ENCODE data around the gene NLGN1.

The NLGN1 gene

DNA sequence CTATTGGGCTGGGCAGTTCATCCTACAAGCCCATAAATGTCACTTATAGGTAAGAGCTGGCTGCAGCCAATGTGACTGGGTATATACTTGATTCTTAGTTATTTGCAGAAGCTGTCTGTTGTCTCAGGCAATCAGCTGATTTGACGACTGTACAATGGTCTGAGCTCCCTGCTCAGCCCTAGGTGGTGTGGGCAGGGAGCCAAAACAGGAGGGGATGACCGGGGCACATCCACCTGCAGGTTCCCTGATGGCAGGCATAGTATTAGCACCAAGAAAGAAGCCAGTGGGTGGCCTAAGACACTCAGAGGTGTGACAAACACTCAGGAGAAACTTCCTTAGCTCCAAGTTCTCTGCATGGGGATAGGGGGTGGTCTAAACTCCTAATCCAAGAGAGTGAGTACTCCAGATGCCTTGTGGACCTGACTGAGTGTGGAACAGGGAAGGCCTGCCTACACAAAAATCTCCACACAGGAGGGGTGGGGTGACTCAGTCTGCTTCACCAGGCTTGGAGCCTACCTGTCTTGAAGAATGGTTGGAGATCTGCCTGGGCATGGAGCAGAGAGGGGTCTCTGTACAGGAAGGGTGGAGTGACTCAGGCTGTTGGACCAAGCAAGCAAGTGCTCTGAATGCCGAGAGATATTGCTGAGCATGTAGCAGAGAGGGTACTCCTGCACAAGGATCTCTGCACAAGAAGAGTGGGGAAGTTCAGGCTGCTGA is 771.2 kb downstream of the NLGN1 start:
- Mint-ChIP-seq H3K27ac (no peak overlapping the region), H3K4me1 (ENCODE audit: low read depth) (no peaks in the 10 kb centered on the region), H3K4me3 (no peak overlapping the region), H3K9me3 (peaks cover 19% of the 10 kb centered on the region), H3K27me3 (no peaks in the 10 kb centered on the region), H3K36me3 (ENCODE audit: low read depth) (no peaks in the 10 kb centered on the region)

DNA sequence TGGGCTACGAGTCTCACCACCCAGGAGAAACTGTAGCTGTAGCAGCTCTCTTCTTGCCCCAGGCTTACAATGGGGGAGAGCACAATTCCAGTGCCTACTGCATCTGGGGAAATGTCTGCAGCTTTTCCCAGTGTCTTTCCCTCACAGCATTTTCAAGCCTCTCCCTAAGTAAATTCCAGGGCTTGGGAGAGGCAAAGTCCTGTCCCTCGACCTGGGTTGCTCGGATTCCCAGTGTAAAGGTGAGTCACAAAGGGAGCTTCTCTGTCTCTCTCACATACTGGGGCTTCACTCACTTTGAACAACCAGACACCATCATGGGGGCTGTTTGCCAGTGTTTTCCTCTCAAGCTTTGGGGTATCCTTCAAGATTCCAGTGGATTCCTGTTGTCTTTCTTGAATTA is 772.2 kb downstream of the NLGN1 start:
- Mint-ChIP-seq H3K27ac (no peak overlapping the region), H3K4me1 (ENCODE audit: low read depth) (no peaks in the 10 kb centered on the region), H3K36me3 (ENCODE audit: low read depth) (no peaks in the 10 kb centered on the region), H3K9me3 (peaks cover 16% of the 10 kb centered on the region), H3K27me3 (no peaks in the 10 kb centered on the region), H3K4me3 (no peak overlapping the region)

DNA sequence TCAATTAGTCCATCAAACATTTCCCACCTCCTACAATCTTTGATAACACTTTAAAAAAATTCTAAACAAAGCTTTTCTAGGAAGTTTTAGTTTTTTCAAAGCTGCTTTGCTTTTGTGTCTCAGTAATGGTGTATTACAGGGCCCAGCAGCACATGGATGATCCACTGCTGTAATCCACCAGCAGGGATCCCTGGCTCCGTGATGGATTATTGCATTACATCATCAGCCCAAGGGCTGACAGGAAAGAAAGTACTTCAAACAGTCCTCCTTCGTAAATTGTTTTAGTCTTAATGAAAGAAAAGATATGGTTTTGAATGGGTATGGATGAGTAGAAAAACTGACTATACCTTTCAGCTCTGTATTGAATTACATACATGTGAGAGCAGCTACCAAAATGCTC is 772.7 kb downstream of the NLGN1 start:
- Mint-ChIP-seq H3K9me3 (peaks cover 11% of the 10 kb centered on the region), H3K4me3 (no peak overlapping the region), H3K27me3 (no peaks in the 10 kb centered on the region), H3K27ac (no peak overlapping the region), H3K4me1 (ENCODE audit: low read depth) (no peaks in the 10 kb centered on the region), H3K36me3 (ENCODE audit: low read depth) (no peaks in the 10 kb centered on the region)

DNA sequence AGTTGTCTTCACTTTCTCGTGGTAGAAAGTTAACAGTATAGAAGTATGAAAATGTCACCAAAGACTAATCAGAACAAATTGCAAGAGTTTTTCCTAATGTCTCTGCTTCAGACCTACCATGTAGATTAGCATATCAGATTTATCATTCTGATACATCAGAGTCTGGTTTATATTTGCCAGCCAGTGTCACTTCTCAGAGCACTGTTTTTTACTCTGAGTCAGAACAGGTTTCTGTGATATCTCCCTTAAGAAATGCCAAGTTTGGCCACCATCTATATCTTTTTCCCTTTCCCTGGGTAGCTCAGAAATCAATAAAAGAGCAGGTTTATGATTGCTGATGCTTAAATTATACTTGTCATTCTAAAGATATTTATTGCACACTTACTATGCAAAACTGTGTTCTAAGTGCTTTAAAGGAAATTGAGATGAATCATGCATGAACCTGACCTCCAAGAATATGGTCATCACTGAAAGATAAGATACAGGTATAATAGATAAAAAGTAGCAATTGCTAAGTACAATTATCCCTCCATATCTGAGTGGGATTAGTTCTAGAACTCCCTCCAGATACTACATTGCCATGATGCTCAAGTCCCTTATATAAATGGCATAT is 788.9 kb downstream of the NLGN1 start:
- Mint-ChIP-seq H3K27me3 (no peaks in the 10 kb centered on the region), H3K27ac (no peak overlapping the region), H3K4me3 (no peak overlapping the region), H3K9me3 (no peaks in the 10 kb centered on the region), H3K4me1 (ENCODE audit: low read depth) (no peaks in the 10 kb centered on the region), H3K36me3 (ENCODE audit: low read depth) (no peaks in the 10 kb centered on the region)

DNA sequence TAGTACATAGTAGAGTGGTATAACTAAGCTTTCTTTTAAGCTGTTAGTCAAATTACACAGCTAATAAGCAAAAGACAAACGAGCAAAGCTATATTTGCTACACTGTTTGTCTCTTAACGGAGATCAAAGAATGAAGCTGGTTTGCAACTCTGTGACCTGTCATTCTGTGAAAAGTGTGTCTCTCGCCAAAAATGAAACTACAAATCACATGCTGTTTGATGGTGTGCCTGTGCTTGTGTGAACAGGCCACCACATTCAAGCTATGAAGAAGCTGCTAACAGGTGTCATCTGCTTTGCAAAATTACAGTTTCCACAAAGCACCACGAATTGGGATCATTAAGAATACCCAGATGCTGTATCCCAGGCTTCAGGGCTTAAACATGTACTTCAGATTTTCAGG is 793.8 kb downstream of the NLGN1 start:
- Mint-ChIP-seq H3K4me1 (ENCODE audit: low read depth) (no peaks in the 10 kb centered on the region), H3K4me3 (no peak overlapping the region), H3K9me3 (no peaks in the 10 kb centered on the region), H3K36me3 (ENCODE audit: low read depth) (no peaks in the 10 kb centered on the region), H3K27me3 (no peaks in the 10 kb centered on the region), H3K27ac (no peak overlapping the region)

DNA sequence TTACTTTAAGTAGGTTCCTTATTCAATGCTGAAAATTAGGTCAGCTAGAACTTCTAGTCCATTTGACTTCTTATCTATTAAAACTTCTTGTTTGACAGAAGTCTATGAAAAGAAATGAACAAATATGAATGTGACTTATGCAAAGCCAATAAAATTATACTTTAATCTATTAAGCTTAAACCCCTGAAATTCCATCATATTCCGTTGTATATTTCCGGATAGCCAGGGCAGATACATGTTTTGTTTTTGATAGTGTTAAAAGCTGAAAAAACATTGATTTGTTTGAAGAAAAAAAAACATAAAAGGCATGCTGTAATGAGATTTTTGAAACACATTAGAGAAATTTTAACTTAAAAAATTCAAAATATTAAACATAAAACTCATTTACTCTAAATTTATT is 794.4 kb downstream of the NLGN1 start:
- Mint-ChIP-seq H3K4me3 (no peak overlapping the region), H3K27ac (no peak overlapping the region), H3K9me3 (no peaks in the 10 kb centered on the region), H3K27me3 (no peaks in the 10 kb centered on the region), H3K36me3 (ENCODE audit: low read depth) (no peaks in the 10 kb centered on the region), H3K4me1 (ENCODE audit: low read depth) (no peaks in the 10 kb centered on the region)

DNA sequence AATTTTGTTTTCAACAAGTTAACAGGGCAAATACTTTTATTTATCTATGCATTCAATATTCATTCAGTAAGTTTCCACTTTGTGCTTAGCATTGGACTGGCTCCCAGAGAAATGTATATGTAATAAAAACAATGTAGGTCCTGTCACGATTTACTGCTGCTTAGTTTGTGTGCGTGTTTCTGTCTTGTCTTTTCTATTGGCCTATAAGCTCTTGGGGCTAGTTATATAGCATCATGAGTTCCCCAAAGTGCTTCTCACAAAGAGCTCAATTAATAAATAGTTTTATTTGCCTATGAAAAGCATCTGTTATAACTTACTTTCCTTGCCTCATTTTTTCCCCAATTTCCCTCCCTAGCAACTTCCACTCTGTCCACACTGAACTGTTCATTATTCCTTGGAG is 794.9 kb downstream of the NLGN1 start:
- Mint-ChIP-seq H3K36me3 (ENCODE audit: low read depth) (no peaks in the 10 kb centered on the region), H3K27me3 (no peaks in the 10 kb centered on the region), H3K4me3 (no peak overlapping the region), H3K27ac (no peak overlapping the region), H3K4me1 (ENCODE audit: low read depth) (no peaks in the 10 kb centered on the region), H3K9me3 (no peaks in the 10 kb centered on the region)

DNA sequence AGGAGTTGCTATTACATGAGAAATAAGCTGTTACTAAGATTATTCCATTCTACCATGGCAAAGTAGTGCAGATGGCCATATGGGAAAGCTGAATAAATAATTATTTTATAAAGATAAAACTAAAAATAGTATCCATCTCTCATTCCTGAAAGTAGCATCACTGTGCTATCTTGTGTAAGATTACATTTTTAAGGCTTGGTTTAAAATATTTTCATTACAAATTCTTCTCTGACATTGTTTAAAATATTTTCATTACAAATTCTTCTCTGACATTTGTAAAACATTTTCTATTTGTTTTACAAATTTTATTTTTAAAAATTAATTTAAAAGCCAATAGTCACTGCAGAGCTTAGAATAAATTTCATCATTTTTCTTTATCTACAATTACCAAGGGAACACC is 796.1 kb downstream of the NLGN1 start:
- Mint-ChIP-seq H3K36me3 (ENCODE audit: low read depth) (no peaks in the 10 kb centered on the region), H3K9me3 (no peaks in the 10 kb centered on the region), H3K4me1 (ENCODE audit: low read depth) (no peaks in the 10 kb centered on the region), H3K27me3 (no peaks in the 10 kb centered on the region), H3K27ac (no peak overlapping the region), H3K4me3 (no peak overlapping the region)

DNA sequence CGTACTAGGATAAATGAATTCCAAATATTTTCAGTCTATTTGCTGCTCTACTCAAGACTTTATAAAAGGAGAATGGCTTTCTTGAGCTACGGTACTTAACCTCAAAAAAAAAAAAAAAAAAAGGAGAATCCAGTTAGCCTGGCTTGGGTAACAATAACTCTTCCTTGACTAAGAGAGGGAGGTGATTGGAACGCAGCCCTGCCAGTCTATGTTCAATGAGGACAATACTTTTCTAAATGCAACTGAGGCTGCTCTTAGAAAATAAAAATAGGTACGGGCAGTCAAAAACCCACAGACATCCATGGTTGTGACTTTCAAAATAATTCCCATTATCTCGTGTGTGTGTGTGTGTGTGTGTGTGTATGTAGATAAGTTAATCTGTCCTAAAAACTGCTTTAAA is 799.9 kb downstream of the NLGN1 start:
- Mint-ChIP-seq H3K4me3 (no peak overlapping the region), H3K4me1 (ENCODE audit: low read depth) (no peaks in the 10 kb centered on the region), H3K27ac (no peak overlapping the region), H3K9me3 (peaks cover 10% of the 10 kb centered on the region), H3K36me3 (ENCODE audit: low read depth) (no peaks in the 10 kb centered on the region), H3K27me3 (no peaks in the 10 kb centered on the region)

DNA sequence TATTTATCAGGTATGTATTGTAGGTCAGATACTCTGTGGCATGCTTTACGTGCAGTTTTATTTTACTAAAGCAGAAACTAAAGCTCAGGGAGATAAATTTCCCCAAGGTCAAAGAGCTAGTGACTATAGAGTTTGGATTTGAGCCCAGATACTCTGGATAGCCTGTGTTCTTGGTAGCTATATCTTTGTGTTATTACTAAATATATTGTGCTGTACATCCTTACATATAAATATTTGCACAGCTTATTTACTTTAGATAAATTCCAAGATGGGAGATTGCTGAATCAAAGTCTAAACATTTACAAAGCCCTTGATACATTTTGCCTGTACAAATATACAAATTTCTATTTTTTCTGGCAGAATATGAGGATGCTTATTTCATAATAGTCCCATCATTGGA is 800.7 kb downstream of the NLGN1 start:
- no peak overlapping the region for H3K4me3 Mint-ChIP-seq

DNA sequence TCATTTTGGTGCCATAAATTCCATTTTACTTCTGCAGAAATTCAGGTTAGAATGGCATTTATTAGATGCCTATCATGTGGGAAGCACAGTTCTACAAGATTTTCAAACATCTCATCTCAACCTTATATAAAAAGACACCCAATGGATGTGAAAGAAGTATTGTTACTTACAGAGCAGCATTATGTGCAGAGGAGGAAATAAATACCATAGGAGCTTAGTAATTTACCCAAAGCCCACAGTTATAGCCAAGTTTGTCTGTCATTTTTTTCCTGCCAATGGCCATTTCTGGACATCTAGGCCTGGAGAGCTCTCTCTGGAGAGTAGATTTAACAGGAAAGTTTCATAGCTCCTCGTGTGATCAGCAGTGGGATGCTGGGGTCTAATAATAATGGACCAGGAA is 802.2 kb downstream of the NLGN1 start:
- H3K4me3 Mint-ChIP-seq: no peak overlapping the region
- no peaks in the 10 kb centered on the region for H3K4me1 Mint-ChIP-seq (ENCODE audit: low read depth)
- no peaks in the 10 kb centered on the region for H3K36me3 Mint-ChIP-seq (ENCODE audit: low read depth)
- H3K27me3 Mint-ChIP-seq: no peaks in the 10 kb centered on the region
- no peak overlapping the region for H3K27ac Mint-ChIP-seq
- H3K9me3 Mint-ChIP-seq: peaks cover 10% of the 10 kb centered on the region

More for the DNA sequence above, 800.7 kb downstream of the NLGN1 start:
- no peak overlapping the region for H3K27ac Mint-ChIP-seq
- H3K9me3 Mint-ChIP-seq: peaks cover 10% of the 10 kb centered on the region
- H3K36me3 Mint-ChIP-seq (ENCODE audit: low read depth): no peaks in the 10 kb centered on the region
- no peaks in the 10 kb centered on the region for H3K4me1 Mint-ChIP-seq (ENCODE audit: low read depth)
- H3K27me3 Mint-ChIP-seq: no peaks in the 10 kb centered on the region

DNA sequence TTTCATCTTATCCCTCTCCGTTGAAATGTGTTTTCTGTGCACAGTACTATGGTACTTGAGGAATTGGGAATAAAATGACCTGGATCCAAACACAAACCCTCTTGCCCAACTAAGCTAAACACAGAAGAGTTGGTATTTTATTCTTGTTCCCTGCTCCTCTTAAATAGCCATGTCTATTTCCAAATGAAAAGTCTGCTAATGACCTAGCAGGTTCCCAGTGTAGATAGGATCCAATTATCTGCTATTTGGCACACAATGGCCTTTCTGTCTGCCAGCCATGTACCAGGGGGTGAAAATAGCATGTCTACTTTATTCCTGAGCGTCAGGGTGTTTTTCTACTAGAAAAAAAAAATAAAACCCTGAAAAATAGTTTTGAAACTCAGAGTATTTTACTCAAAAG is 804.6 kb downstream of the NLGN1 start:
- no peak overlapping the region for H3K4me3 Mint-ChIP-seq
- H3K4me1 Mint-ChIP-seq (ENCODE audit: low read depth): no peaks in the 10 kb centered on the region
- no peaks in the 10 kb centered on the region for H3K36me3 Mint-ChIP-seq (ENCODE audit: low read depth)
- H3K9me3 Mint-ChIP-seq: peaks cover 10% of the 10 kb centered on the region
- no peak overlapping the region for H3K27ac Mint-ChIP-seq
- H3K27me3 Mint-ChIP-seq: no peaks in the 10 kb centered on the region

DNA sequence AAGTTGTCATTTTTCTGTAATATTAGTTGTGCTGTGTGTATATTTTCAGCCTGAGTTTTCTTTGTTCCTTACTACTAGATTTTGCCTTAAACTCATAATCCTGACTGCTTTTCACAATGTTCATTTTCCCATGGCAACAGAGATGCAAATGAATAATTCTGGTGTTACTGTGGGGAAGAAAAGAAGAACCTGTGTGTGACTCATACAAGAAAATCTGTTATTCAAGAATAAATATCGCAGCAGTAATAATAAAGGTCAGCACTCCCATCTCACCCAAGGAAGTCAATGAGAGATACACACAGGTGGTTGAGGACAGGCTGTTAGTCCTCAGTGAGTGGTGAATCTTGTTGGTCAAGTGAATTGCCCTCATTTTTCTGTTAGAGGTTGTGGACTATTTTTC is 805.0 kb downstream of the NLGN1 start:
- Mint-ChIP-seq H3K36me3 (ENCODE audit: low read depth) (no peaks in the 10 kb centered on the region), H3K27ac (no peak overlapping the region), H3K27me3 (no peaks in the 10 kb centered on the region), H3K4me3 (no peak overlapping the region), H3K4me1 (ENCODE audit: low read depth) (no peaks in the 10 kb centered on the region), H3K9me3 (peaks cover 10% of the 10 kb centered on the region)

DNA sequence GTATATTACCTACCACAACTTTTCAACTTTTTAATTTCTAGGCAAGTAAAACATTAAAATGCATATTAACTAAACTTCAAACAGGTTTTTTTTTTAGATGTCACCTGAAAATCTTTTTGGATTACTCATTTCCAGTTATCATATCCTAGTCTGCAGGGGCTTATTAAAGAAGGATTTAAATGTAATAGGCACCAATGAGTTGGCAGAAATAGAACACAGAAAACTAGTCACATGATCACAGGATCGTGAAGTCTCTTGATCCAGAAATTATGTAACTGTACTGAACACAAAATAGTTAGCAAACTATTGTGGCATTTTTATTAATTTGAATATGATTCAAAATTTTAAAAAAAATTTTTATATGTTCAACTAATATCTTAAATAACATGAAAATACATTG is 807.2 kb downstream of the NLGN1 start:
- Mint-ChIP-seq H3K4me3 (no peak overlapping the region), H3K4me1 (ENCODE audit: low read depth) (no peaks in the 10 kb centered on the region), H3K36me3 (ENCODE audit: low read depth) (no peaks in the 10 kb centered on the region), H3K27me3 (no peaks in the 10 kb centered on the region), H3K27ac (no peak overlapping the region), H3K9me3 (peaks cover 5% of the 10 kb centered on the region)

DNA sequence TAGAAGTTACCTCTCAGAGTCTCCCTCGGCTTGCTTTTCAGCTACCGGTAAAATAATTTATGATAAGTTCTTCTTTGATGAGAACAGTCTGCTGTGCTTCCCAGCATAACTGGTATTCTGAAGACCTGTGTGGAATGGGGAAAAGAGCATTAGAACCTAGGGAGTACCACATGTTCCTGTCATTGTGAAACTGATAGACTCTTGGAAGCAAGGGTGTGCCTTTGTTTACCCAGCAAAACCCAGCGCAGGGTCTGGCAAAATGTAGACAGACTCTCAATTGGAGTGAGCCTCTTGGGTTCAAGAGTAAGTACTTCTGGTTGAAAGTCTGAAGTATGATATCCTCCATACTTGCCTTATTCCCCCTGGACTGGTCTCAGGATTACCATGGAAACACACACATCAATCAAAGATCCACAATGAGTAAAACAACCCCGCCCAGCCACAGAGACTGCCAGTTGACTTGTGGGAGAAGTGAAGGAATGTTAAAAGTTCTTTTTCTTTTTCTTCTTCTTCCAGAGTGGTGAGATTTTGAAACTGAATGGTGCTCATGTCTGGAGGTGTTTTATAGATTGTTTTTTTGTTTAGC is 809.2 kb downstream of the NLGN1 start:
- Mint-ChIP-seq H3K4me3 (no peak overlapping the region), H3K27ac (no peak overlapping the region), H3K9me3 (peaks cover 4% of the 10 kb centered on the region), H3K4me1 (ENCODE audit: low read depth) (no peaks in the 10 kb centered on the region), H3K27me3 (no peaks in the 10 kb centered on the region), H3K36me3 (ENCODE audit: low read depth) (no peaks in the 10 kb centered on the region)

DNA sequence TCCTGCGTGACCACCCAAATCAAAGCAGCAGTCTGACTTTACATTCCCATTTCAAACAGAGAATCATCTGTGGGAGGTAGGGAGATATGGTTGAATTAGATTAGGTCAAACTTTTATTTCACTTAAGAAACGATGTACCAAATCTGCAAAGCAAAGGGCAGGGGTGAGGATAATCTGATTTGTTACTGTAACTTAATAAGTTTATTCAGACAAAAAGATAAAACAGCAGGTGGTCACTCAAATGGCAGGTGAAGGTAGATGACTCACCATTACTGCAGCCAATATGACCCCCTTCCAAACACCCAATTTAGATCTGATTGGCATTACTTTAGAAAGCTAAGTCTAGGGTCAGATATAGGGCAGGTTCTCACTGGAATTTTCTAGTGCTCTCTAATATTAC is 810.6 kb downstream of the NLGN1 start:
- Mint-ChIP-seq H3K36me3 (ENCODE audit: low read depth) (no peaks in the 10 kb centered on the region), H3K9me3 (no peaks in the 10 kb centered on the region), H3K27me3 (no peaks in the 10 kb centered on the region), H3K4me1 (ENCODE audit: low read depth) (no peaks in the 10 kb centered on the region), H3K27ac (no peak overlapping the region), H3K4me3 (no peak overlapping the region)

Data from stimulated activated naive CD8-positive, alpha-beta T cell treated with anti-CD3 and anti-CD28 coated beads, Interleukin-15, Interleukin-2, amounts not matched to agents 100 ng/mL and 50 ng/mL, for 24 hours (primary cell).